ENCODE data around the gene SUSD1.

- TF ChIP-seq POLR2A (IDR thresholded peaks at IDR 0.05; ENCODE audit: low read depth) (no peak), CTCF (IDR thresholded peaks at IDR 0.05) (no peak), POLR2AphosphoS5 (IDR thresholded peaks at IDR 0.05) (no peak)
Observed at GRCh38 chr9:112084907-112085306, 90.2 kb downstream of the SUSD1 start.
